ENCODE measurements around the gene SLC22A1.

GRCh38 chr6:160203076-160203475 is 81.5 kb downstream of the SLC22A1 start:
- TF ChIP-seq EP300 (IDR thresholded peaks at IDR 0.05; ENCODE audit: borderline replicate concordance in 1 of 2, control insufficient read depth in 1 of 2, low read depth in 2 of 2, low read length in 2 of 2) (no peak), CBX5 (IDR thresholded peaks at IDR 0.05; ENCODE audit: low read depth) (no peak), MXI1 (IDR thresholded peaks at IDR 0.05; ENCODE audit: low read depth, low read length) (no peak)

Measured in GM12878 (cell line).